K562 (cell line): Measurements from ENCODE around the gene VAPB. TPM values are rescaled to one million over a fixed set of nuclear protein-coding genes. Genes with fewer than 3 reads are reported as not detected.

Source experiments
- ATAC-seq: fragments of 200-7000 bp; cut with Tn5 transposase; 3 replicates; pipeline ENCODE4 v1.9.1; 2020; ENCODE audit warnings: moderate library complexity
- BruUV-seq: library from RNA; stranded (reverse); fragments of 400-500 nt; replicated peaks from 2 replicates; lab custom pipeline; 2021; lab: Mats Ljungman, UMichigan
- CTCF ChIA-PET: fragments of 300-600 bp; formaldehyde crosslinking; extraction: SDS; loops from one replicate; lab custom pipeline; 2021; ENCODE audit warnings: low intra/inter-chr PET ratio; lab: Yijun Ruan, JAX
- POLR2A ChIA-PET: fragments of 300-600, 350-650 bp; sonication (Branson Sonifier 250); formaldehyde crosslinking; extraction: SDS; loops from one replicate; lab custom pipeline; 2021; ENCODE audit warnings: antibody characterized with exemption, inconsistent platforms; lab: Yijun Ruan, JAX
- DNase-seq, 4 experiments: peaks; one replicate each; pipeline versions ENCODE4 v3.0.0 to v3.0.0-alpha.2; 2011 to 2018; ENCODE audit warnings: low spot score in 3 of 4, mixed read lengths in 3 of 4; ENCODE audit errors: extremely low read depth in 1 of 4
- FAIRE-seq: peaks from 2 replicates; lab custom pipeline; 2011; peaks lifted over from hg19 to GRCh38; lab: Jason Lieb, UNC
- H2AFZ ChIP-seq: 2 replicates; pipeline ENCODE4 v1.6.0; 2011; ENCODE audit warnings: low read depth, low read length, control low read depth, inconsistent platforms
- H3K27ac ChIP-seq: fragments of 200-600 bp; 3 replicates; pipeline ENCODE4 v1.8.0; 2011; ENCODE audit warnings: low read depth, mild to moderate bottlenecking, control low read depth, inconsistent platforms, low read length, moderate library complexity, mixed read lengths; ENCODE audit errors: extremely low read depth
- H3K27me3 ChIP-seq, 2 experiments: fragments of 300-600 bp in 1 of 2; 2 replicates in 1 of 2; 3 replicates in 1 of 2; pipeline versions ENCODE4 v1.6.0 to v1.8.0; 2011; ENCODE audit warnings: inconsistent platforms in 2 of 2, low read length in 2 of 2, mild to moderate bottlenecking in 1 of 2, mixed read lengths in 1 of 2, moderate library complexity in 1 of 2; ENCODE audit not compliant: control insufficient read depth in 2 of 2, insufficient read depth in 2 of 2
- H3K36me3 ChIP-seq: fragments of 300-600 bp; 3 replicates; pipeline ENCODE4 v1.8.0; 2011; ENCODE audit warnings: mild to moderate bottlenecking, low read length, inconsistent platforms; ENCODE audit not compliant: control insufficient read depth, insufficient read depth
- H3K4me1 ChIP-seq, 2 experiments: fragments of 200-600 bp in 1 of 2; replicated peaks in 1 of 2; 2 replicates in 1 of 2; 3 replicates in 1 of 2; pipeline versions ENCODE4 v1.5.1 to v1.8.0; 2011; ENCODE audit warnings: inconsistent platforms in 2 of 2, low read length in 2 of 2, mild to moderate bottlenecking in 1 of 2, mixed read lengths in 1 of 2, moderate library complexity in 1 of 2; ENCODE audit not compliant: control insufficient read depth in 2 of 2, insufficient read depth in 2 of 2
- H3K4me2 ChIP-seq: 2 replicates; pipeline ENCODE4 v1.6.1; 2011; ENCODE audit warnings: low read length, control low read depth, inconsistent platforms, mixed read lengths; ENCODE audit not compliant: insufficient read depth
- H3K4me3 ChIP-seq: fragments of 200-600 bp; sonication (generic), shearing (Covaris generic); 2 replicates; pipeline ENCODE4 v1.5.1; 2016; ENCODE audit warnings: control low read depth, inconsistent platforms
- H3K79me2 ChIP-seq: fragments of 200-600 bp; 3 replicates; pipeline ENCODE4 v1.8.0; 2011; ENCODE audit warnings: low read length, inconsistent platforms; ENCODE audit not compliant: control insufficient read depth, insufficient read depth
- H3K9ac ChIP-seq, 2 experiments: 2 replicates each; pipeline versions ENCODE4 v1.6.0 to v1.6.1; 2011; ENCODE audit warnings: low read depth in 2 of 2, low read length in 2 of 2, control low read depth in 1 of 2, inconsistent platforms in 1 of 2, mild to moderate bottlenecking in 1 of 2, mixed read lengths in 1 of 2; ENCODE audit not compliant: insufficient read depth in 1 of 2
- H3K9me1 ChIP-seq: one replicate; pipeline ENCODE4 v1.6.0; 2011; ENCODE audit warnings: inconsistent platforms, mild to moderate bottlenecking, low read length, moderate library complexity; ENCODE audit not compliant: control insufficient read depth, insufficient read depth
- H3K9me3 ChIP-seq: replicated peaks from 2 replicates; pipeline ENCODE4 v1.5.1; 2011; ENCODE audit warnings: low read depth, low read length, inconsistent platforms; ENCODE audit not compliant: control insufficient read depth, insufficient read depth
- H4K20me1 ChIP-seq: replicated peaks from 2 replicates; pipeline ENCODE4 v1.6.1; 2011; ENCODE audit warnings: low read length, inconsistent platforms, mixed read lengths; ENCODE audit not compliant: control insufficient read depth, insufficient read depth
- HEY1 ChIP-seq: fragments of 250-450 bp; sonication (Bioruptor Pico); IDR thresholded peaks from 2 replicates; pipeline ENCODE4 v1.5.0; 2020; ENCODE audit warnings: mild to moderate bottlenecking, moderate library complexity, borderline replicate concordance
- L3MBTL2 ChIP-seq: fragments of 450-650 bp; IDR thresholded peaks from 2 replicates; pipeline ENCODE4 v1.6.1; 2016; ENCODE audit warnings: mild to moderate bottlenecking, moderate library complexity
- LCOR ChIP-seq: sonication (generic); formaldehyde crosslinking; IDR thresholded peaks from 2 replicates; pipeline ENCODE4 v1.8.0; 2022; ENCODE audit warnings: mild to moderate bottlenecking, missing genetic modification reagents
- NCOA1 ChIP-seq: fragments of 450-650 bp; IDR thresholded peaks from 2 replicates; pipeline ENCODE4 v1.6.1; 2016; ENCODE audit warnings: low read depth
- PHB ChIP-seq: fragments of 250-450 bp; sonication (Bioruptor Pico); IDR thresholded peaks from 2 replicates; pipeline ENCODE4 v1.5.0; 2021
- RAD21 ChIP-seq, 2 experiments: fragments of 250-450 bp in 1 of 2; fragments of 450-650 bp in 1 of 2; sonication (Bioruptor Pico) in 1 of 2; formaldehyde crosslinking in 1 of 2; IDR thresholded peaks in 1 of 2; conservative IDR thresholded peaks in 1 of 2; 2 replicates each; pipeline versions ENCODE4 v1.4.0 to v1.8.0; 2020 to 2022; ENCODE audit warnings: mild to moderate bottlenecking in 2 of 2, moderate library complexity in 1 of 2
- SAP30 ChIP-seq: fragments of 200-600 bp; sonication (generic); IDR thresholded peaks from 2 replicates; pipeline ENCODE4 v1.6.1; 2012; ENCODE audit warnings: borderline replicate concordance, low read depth, mild to moderate bottlenecking, moderate library complexity, low read length, control low read depth, inconsistent platforms; ENCODE audit not compliant: insufficient read depth, poor library complexity, severe bottlenecking
- STAT5A ChIP-seq: IDR thresholded peaks from 2 replicates; pipeline ENCODE4 v1.6.1; 2012; ENCODE audit warnings: low read length, inconsistent platforms, borderline replicate concordance
- TARDBP ChIP-seq: fragments of 450-650 bp; IDR thresholded peaks from 2 replicates; pipeline ENCODE4 v1.6.1; 2016
- THRAP3 ChIP-seq: fragments of 450-650 bp; IDR thresholded peaks from 2 replicates; pipeline ENCODE4 v1.6.1; 2016; ENCODE audit warnings: mild to moderate bottlenecking, inconsistent platforms, borderline replicate concordance
- TRIM28 ChIP-seq: fragments of 450-650 bp; IDR thresholded peaks from 2 replicates; pipeline ENCODE4 v1.6.1; 2017
- ZNF121 ChIP-seq: sonication (generic); formaldehyde crosslinking; conservative IDR thresholded peaks from 2 replicates; pipeline ENCODE4 v1.8.0; 2022; ENCODE audit warnings: missing genetic modification reagents
- ZNF507 ChIP-seq: conservative IDR thresholded peaks from 2 replicates; pipeline ENCODE4 v1.6.1; 2017; ENCODE audit warnings: missing genetic modification characterization, missing compliant biosample characterization
- whole genome bisulfite sequencing: fragments of 100-300 bp; shearing (Covaris generic); methylation state at CpG from one replicate; pipeline ENCODE4 v1.1.6; 2016; ENCODE audit warnings: low coverage, mixed read lengths; ENCODE audit not compliant: insufficient coverage; ENCODE audit errors: missing lambda C conversion rate; 5-methylcytosine and 5-hydroxymethylcytosine counted together
- in situ Hi-C: fragments of 300-500 bp; cut with MboI; formaldehyde crosslinking; loops from 4 replicates; pipeline ENCODE4 v1.15.0; 2018; ENCODE audit warnings: inconsistent platforms, mixed read lengths
- intact Hi-C: fragments of 100-400 bp; cut with micrococcal nuclease; formaldehyde crosslinking; loops from 2 replicates; pipeline ENCODE4 v1.14.2; 2022
- polyA plus RNA-seq, 8 experiments: library from polyadenylated mRNA; depleted of rRNA in 4 of 8; stranded (reverse) in 5 of 8; unstranded in 3 of 8; fragments of >200 nt; fragmentation: Nextera tagmentation in 2 of 8; fragmentation: Illumina TruSeq in 1 of 8; extraction: Ambion mirVana in 2 of 8; extraction: Trizol in 1 of 8; gene quantifications; 2 replicates each; pipeline versions ENCODE4 v1.2.1 to v1.2.3, GENCODE V29; 2011 to 2014; ENCODE audit warnings: inconsistent platforms in 1 of 8, missing spikeins in 1 of 8
- total RNA-seq, 7 experiments: library from RNA; depleted of rRNA in 6 of 7; stranded (reverse); fragments of >200 nt in 6 of 7; fragmentation: Illumina TruSeq in 2 of 7; extraction: Trizol in 2 of 7; gene quantifications; 2 replicates each; pipeline versions ENCODE4 v1.2.1 to v1.2.3, GENCODE V29; 2011 to 2021; ENCODE audit warnings: low replicate concordance in 1 of 7
- TF ChIP-seq, protein P1 (sequence below): fragments of 450-650 bp; formaldehyde crosslinking; conservative IDR thresholded peaks from 2 replicates; pipeline ENCODE4 v1.4.0; 2022; ENCODE audit warnings: mild to moderate bottlenecking, missing genetic modification characterization
- TF ChIP-seq, protein P2 (sequence below), 2 experiments: fragments of 200-800 bp in 1 of 2; sonication (Bioruptor generic) in 1 of 2; sonication (generic) in 1 of 2; formaldehyde crosslinking in 1 of 2; IDR thresholded peaks in 1 of 2; conservative IDR thresholded peaks in 1 of 2; 2 replicates each; pipeline versions ENCODE4 v1.5.0 to v1.6.1; 2016 to 2020; ENCODE audit warnings: missing compliant biosample characterization in 1 of 2, missing genetic modification characterization in 1 of 2, missing genetic modification reagents in 1 of 2
- TF ChIP-seq, protein P3 (sequence below), 3 experiments: IDR thresholded peaks in 2 of 3; conservative IDR thresholded peaks in 1 of 3; 2 replicates each; pipeline ENCODE4 v1.5.1; 2011 to 2012; ENCODE audit warnings: low read length in 3 of 3, mild to moderate bottlenecking in 3 of 3, control low read depth in 2 of 3, improper control_type of control experiment in 1 of 3, inconsistent platforms in 1 of 3, low read depth in 1 of 3, mixed read lengths in 1 of 3, moderate library complexity in 1 of 3; ENCODE audit not compliant: insufficient read depth in 2 of 3

The VAPB gene
- total and polyA plus RNA-seq, 9 of the 15 experiments (the other 6 are each of a cell fraction or from before 2014, with no cell fraction given): 3.4 to 51.0 (median 27.9) TPM

DNA sequence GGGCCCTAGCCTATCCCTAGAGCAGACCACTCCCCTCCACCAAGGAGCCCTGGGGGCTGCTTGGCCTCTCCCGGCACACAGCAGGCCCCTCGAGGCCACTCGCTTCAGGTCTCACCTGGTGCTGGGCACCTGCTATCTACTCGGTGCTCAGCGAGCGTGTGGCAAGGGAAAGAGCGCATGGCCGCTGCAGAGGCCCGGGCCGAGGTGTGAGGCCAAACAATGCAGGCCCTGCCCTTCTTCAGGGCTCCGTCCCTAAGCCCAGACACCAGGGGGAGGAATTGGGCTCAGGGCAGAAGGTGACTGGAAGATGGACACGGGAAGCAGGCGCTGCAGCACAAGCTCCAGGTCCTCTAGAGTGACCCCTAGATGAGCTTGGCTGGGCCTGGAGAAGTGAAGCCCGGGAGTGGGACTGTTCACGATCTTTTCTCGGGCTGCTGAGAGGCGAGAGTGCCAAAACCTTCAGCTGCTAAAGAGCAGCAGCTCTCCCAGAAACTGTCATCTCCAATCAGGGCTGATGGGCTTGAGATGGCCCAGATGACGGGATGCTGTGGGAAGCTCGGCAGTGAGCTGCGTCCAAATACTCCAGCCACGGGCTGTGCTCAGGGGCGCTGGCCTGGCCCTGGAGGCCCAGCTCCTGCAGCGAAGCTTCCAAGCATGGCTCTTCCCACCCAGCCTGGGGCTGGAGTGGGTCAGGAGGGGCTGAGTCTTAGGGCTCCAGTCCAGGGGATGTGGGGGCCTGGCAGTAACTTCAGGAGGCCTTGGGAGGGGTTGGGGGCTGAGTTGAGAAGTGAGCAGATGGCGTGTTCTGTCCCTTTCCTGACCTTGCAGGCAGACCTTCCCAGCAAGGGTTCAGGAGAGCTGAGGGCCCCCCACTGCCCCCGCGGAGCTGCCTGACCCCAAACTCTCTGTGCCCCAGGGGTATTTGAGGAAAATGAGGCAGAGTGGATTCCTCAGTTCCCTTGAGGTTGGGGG is 82.5 kb downstream of the VAPB start:
- no peak overlapping the region for H2AFZ ChIP-seq
- WGBS: 11% methylated on average over 26 of the region's 26 CpGs
- no peak for FAIRE-seq
- in situ Hi-C loops: loop anchor here (10.0 kb wide), 1 partner anchor 353 kb away; no protein-coding TSS in a partner anchor
- no peaks in the 10 kb centered on the region for H4K20me1 ChIP-seq
- no peak overlapping the region for H3K4me3 ChIP-seq
- intact Hi-C loops: no loop called here
- H3K4me2 ChIP-seq: no peak overlapping the region
- ChIA-PET CTCF (no interaction called here), POLR2A (interaction anchor here (0.6 to 1.0 kb wide), 2 partner anchors 9 to 40 kb away, joined by 3 read pairs; no protein-coding TSS in a partner anchor)
- H3K79me2 ChIP-seq: no peaks in the 10 kb centered on the region
- H3K4me1 ChIP-seq: peaks cover 0 to 17% of the 10 kb centered on the region in 2 experiments; a peak in 2 of 5 replicates
- no peak for DNase-seq
- peaks cover 1% of the 10 kb centered on the region for H3K9me1 ChIP-seq
- H3K27ac ChIP-seq: no peak overlapping the region
- H3K9ac ChIP-seq: no peak overlapping the region; a peak in 1 of 4 replicates
- BruUV-seq: no TSS peak
- peaks cover 13 to 53% of the 10 kb centered on the region in 2 experiments; a peak in 4 of 5 replicates for H3K27me3 ChIP-seq
- H3K9me3 ChIP-seq: no peaks in the 10 kb centered on the region
- ATAC-seq: peak; percentile 69
- H3K36me3 ChIP-seq: no peaks in the 10 kb centered on the region
- TF ChIP-seq ZNF507 (tag) (no peak), PHB (no peak), STAT5A (no peak), ZNF121 (CRISPR knock-in tag) (no peak), RAD21 (CRISPR knock-in tag; conservative IDR thresholded peaks at IDR 0.05 in 1 of 2, IDR thresholded peaks at IDR 0.05 in 1 of 2) (peak in 1 of 2 experiments; percentile 23; a peak in 1 of 4 replicates), TRIM28 (no peak), LCOR (no peak), THRAP3 (no peak), TARDBP (no peak), NCOA1 (no peak), HEY1 (CRISPR knock-in tag) (no peak), SAP30 (no peak), L3MBTL2 (peak; percentile 66)
- TF ChIP-seq, protein P1, sequence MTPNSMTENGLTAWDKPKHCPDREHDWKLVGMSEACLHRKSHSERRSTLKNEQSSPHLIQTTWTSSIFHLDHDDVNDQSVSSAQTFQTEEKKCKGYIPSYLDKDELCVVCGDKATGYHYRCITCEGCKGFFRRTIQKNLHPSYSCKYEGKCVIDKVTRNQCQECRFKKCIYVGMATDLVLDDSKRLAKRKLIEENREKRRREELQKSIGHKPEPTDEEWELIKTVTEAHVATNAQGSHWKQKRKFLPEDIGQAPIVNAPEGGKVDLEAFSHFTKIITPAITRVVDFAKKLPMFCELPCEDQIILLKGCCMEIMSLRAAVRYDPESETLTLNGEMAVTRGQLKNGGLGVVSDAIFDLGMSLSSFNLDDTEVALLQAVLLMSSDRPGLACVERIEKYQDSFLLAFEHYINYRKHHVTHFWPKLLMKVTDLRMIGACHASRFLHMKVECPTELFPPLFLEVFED (CRISPR knock-in tag): no peak
- TF ChIP-seq, protein P2, sequence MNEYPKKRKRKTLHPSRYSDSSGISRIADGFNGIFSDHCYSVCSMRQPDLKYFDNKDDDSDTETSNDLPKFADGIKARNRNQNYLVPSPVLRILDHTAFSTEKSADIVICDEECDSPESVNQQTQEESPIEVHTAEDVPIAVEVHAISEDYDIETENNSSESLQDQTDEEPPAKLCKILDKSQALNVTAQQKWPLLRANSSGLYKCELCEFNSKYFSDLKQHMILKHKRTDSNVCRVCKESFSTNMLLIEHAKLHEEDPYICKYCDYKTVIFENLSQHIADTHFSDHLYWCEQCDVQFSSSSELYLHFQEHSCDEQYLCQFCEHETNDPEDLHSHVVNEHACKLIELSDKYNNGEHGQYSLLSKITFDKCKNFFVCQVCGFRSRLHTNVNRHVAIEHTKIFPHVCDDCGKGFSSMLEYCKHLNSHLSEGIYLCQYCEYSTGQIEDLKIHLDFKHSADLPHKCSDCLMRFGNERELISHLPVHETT (CRISPR knock-in tag; conservative IDR thresholded peaks at IDR 0.05 in 1 of 2, IDR thresholded peaks at IDR 0.05 in 1 of 2): no peak
- TF ChIP-seq, protein P3, sequence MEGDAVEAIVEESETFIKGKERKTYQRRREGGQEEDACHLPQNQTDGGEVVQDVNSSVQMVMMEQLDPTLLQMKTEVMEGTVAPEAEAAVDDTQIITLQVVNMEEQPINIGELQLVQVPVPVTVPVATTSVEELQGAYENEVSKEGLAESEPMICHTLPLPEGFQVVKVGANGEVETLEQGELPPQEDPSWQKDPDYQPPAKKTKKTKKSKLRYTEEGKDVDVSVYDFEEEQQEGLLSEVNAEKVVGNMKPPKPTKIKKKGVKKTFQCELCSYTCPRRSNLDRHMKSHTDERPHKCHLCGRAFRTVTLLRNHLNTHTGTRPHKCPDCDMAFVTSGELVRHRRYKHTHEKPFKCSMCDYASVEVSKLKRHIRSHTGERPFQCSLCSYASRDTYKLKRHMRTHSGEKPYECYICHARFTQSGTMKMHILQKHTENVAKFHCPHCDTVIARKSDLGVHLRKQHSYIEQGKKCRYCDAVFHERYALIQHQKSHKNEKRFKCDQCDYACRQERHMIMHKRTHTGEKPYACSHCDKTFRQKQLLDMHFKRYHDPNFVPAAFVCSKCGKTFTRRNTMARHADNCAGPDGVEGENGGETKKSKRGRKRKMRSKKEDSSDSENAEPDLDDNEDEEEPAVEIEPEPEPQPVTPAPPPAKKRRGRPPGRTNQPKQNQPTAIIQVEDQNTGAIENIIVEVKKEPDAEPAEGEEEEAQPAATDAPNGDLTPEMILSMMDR (IDR thresholded peaks at IDR 0.05 in 2 of 3, conservative IDR thresholded peaks at IDR 0.05 in 1 of 3; ENCODE audit: insufficient read depth in 2 of 3, low read depth in 1 of 3, low read length in 3 of 3): peak in 1 of 3 experiments; percentile 27; a peak in 2 of 6 replicates
